Measurements from ENCODE around the gene SPATA24.
A peak's percentile ranks its signal among the peaks of the same experiment; 100 is the strongest.
"Not testable (repeated sequence)": the region's sequence is repeated elsewhere in the genome, so short reads cannot be mapped to it uniquely, and the experiment has no call there.

SPATA24 gene

GRCh38 chr5:139416651-139417050 is 12.8 kb upstream of the SPATA24 start:
- DNase-seq = no peak

DNA sequence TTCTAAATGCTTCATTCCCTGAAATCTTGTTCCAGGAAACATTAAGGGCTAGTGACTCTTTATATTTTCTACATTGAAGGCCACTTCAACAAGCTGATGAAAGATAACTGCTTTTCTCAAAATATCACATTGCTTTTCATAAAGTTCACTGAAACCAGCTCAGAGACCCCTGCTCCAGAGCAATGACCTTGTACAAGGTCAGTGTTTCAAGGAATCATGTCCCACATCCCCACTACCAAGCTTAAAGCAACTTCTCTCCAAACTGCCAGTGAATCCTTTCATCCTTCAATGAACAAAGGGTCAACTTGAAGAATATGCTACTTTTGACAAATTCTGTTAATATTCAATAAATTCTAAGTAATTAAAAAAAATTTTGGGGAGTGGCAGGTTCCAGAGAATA is 12.0 kb upstream of the SPATA24 start:
- DNase-seq = no peak

DNA sequence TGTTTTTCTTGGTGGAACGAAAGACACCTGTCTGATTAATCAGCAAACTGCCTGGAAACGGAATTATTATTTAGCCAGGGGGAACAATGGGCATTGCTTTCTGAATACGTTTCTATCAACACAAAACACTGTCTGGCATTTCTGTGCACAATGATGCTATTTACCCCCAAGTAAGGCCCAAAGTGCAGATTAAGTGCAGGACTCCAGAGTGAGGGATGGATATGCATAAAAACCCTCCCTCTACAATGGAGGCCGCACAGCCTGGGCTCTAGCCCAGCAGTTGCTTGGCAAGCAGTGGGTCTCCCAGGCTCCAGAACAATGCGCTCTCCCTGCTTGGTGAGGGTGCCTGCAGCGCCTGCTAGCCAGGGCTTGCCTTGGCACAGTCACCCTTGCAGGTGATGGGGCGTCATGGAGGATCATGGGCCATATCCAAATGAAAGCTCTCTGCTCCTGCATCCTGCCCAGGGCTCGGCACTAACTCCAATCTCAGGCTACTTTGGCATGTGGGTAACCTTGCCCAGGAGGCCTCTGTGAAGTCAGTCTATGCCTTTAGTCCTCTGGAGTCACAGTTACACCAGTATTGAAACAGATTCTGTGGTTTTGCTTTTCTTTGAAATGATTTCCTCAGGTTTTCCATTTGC is 11.5 kb upstream of the SPATA24 start:
- DNase-seq = no peak

DNA sequence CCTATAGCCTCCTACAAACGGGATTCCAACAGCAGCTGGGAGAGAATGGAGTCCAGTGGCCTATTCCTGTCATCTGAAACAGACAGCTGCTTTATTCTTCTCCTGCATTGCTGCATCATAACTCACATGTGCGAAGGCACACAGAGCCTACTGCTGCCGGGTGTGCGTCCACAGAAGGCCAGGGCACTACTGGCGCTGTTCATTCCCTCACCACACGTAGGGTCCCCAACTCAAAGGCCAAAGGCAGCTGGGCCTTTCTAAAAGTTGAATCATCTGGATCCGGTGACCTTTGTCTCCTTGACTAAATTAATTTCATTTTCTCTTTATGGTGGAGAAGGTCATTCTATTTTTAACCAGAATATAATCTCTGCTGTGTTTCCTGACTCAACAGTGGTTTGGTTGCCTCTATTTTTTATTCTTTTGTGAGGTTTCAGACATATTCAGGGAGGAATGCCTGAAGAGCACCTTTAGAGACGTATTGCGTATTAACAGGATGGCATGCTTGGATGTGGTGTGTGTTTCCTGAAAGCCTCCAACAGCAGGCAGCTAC is 10.8 kb upstream of the SPATA24 start:
- no peak for DNase-seq

DNA sequence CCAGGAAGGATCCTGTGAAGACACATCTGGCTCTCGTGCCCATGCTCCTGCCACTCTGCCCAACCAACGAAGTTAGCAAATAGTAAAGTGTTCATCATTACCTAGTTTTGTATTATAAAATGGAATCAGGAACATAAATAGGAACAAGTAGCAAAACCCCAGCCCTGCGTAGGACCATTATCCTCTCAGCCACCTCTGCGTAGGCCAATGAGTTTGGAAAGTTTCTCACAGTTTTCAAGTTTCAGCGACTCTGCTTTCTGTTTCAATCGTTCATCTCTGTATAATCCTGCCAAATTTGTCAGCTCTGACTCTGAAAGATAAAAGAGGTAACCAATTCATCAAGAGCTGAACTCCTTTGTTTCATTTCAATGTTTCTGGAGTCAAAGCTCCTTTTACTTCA is 10.1 kb upstream of the SPATA24 start:
- DNase-seq = no peak

GRCh38 chr5:139413153-139413552 is 9.3 kb upstream of the SPATA24 start:
- DNase-seq = no peak

- DNase-seq = no peak
Observed at GRCh38 chr5:139410993-139411828, 7.3 kb upstream of the SPATA24 start.

- no peak for DNase-seq
Observed at GRCh38 chr5:139410121-139410992, 6.5 kb upstream of the SPATA24 start.

DNA sequence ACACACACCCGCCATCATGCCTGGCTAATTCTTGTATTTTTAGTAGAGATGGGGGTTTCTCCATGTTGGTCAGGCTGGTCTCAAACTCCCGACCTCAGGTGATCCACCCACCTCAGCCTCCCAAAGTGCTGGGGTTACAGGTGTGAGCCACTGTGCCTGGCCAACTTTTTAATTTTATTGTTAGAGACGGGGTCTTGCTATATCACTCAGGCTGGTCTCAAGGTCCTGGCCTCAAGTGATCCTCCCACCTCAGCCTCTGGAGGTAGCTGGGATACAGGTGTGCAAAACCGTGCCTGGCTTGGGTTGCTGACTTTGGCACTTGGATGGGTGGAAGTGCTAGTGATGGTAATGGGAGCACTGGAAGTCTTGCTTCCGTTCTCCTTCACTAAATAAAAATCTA is 5.2 kb upstream of the SPATA24 start:
- not testable (repeated sequence) for DNase-seq

DNA sequence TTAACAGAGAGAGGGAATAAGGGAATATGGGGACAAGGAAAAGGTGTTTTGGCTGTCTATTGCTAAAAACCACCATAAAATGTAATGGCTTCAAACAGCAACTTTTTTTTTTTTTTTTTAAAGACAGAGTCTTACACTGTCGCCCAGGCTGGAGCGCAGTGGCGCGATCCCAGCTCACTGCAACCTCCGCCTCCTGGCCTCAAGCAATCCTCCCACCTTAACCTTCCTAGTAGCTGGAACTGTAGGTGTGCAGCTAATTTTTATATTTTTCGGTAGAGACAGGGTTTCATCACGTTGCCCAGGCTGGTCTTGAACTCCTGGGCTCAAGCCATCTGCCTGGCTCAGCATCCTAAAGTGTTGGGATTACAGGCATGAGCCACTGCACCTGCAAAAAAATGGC is 4.3 kb upstream of the SPATA24 start:
- DNase-seq = no peak

GRCh38 chr5:139407517-139407916 is 3.6 kb upstream of the SPATA24 start:
- DNase-seq = no peak

DNA sequence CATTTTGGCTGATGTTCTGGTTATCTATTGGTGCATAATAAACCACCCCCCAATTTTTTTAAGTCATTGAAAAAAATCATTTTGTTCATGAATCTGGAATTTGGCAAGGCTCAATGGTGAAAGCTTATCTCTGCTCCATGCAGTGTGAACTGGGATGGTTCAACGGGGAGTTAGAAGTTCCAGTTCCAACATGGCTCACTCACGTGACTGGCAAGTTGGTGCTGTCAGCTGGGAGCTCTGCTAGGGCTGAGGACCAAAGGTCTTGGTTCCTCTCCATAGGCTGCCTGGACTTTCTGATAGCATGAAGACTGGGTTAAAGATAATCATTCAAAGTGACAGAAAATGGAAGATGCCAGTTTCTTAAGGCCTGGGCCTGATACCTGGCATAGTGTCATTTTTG is 3.1 kb upstream of the SPATA24 start:
- no peak for DNase-seq

DNA sequence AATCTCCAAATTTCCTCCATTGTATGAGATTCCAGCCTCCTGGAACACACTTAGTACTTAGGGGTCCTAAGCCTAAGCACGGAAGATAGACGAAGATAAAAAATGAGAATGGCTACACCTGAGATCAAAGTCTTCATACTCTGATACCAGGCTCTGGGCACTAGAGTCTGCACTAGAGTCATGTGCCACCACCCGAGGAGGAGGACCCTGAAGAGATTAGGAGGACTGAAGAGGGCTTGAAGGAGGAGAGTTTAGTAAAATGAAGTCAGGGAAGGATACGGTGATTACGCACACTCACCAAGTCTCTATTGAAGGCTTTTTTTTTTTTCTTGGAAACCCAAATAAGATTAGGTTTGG is 573 bp upstream of the SPATA24 start:
- no peak for DNase-seq

- DNase-seq = no peak
Observed at GRCh38 chr5:139403418-139403786, 487 bp downstream of the SPATA24 start.

DNA sequence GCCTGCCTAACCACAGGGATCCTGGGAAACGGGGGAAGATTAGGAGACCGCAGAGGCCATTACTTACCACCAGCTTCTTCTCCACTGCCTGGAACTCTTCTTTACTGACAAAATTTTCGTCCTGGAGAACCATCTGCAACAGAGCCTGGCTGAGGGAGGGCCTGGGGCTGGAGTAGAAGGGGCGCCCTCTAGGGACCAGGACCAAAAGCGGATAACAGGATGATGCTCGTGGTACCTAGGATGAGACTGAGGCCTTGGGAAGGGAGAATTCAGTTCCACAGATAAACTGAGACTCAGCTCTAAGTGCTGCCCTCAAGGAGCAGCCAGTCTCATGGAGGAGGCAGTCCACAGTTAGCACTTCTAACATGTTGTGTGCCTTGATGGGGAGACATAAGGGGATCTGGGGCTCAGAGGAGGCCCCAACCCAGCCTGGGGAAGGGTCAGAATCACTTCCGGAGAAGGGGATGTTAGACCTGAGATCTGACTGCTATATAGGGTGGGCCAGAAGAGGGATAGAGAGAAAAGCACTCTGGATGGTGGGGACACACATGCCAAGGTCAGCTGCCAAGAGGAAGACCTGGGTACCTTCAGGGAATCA is 1.2 kb downstream of the SPATA24 start:
- peak; percentile 45 for DNase-seq

- no peak for DNase-seq
Observed at GRCh38 chr5:139401546-139401945, 2.3 kb downstream of the SPATA24 start.

GRCh38 chr5:139399501-139400121 is 4.3 kb downstream of the SPATA24 start:
- no peak for DNase-seq

GRCh38 chr5:139397921-139398320 is 6.0 kb downstream of the SPATA24 start:
- DNase-seq = no peak

GRCh38 chr5:139396691-139397090 is 7.2 kb downstream of the SPATA24 start:
- DNase-seq = no peak

- DNase-seq = no peak
Observed at GRCh38 chr5:139395844-139396640, 7.8 kb downstream of the SPATA24 start.

Measured in inflammatory macrophage treated with lipopolysaccharide for 4 hours (primary cell).